GM18907 (cell line): ENCODE results near the gene CNTNAP2.

Experiments
- ATAC-seq: cut with Tn5 transposase; IDR thresholded peaks from one replicate; pipeline ENCODE4 v1.9.1; 2021; ENCODE audit warnings: mild to moderate bottlenecking, moderate library complexity; ENCODE audit not compliant: unreplicated experiment

Gene CNTNAP2

DNA sequence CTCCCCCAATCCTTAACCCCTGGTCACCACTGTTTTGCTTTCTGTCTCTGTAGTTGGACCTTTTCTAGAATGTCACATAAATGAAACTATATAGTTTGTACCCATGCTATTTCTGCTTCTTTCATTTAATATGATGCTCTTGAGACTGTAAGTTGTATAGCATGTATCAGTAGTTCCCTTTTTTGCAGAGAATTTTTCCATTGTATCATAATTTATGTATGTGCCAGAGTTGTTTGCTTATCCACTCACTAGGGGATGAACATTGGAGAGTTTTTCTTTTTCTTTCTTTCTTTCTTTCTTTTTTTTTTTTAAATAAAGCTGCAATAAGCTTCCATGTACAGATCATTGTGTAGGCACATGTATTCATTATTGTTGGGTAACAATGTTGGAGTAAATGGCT lies 544.8 kb downstream of the CNTNAP2 start:
- no peak for ATAC-seq

DNA sequence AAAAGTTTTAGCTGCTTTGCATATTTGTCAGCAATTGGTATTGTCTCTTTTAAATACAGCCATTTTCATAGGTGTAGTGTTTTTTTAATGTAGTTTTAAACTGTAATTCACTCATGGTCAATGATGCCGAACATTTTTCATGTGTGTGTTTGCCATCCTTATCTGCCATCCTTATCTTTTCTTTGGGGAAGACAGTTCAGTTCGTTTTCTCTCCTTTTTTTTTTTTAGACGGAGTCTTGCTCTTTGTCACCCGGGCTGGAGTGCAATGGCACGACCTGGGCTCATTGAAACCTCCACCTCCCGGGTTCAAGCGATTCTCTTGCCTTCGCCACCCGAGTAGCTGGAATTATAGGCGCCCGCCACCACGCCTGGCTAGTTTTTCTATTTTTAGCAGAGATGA lies 545.3 kb downstream of the CNTNAP2 start:
- ATAC-seq, result no peak

DNA sequence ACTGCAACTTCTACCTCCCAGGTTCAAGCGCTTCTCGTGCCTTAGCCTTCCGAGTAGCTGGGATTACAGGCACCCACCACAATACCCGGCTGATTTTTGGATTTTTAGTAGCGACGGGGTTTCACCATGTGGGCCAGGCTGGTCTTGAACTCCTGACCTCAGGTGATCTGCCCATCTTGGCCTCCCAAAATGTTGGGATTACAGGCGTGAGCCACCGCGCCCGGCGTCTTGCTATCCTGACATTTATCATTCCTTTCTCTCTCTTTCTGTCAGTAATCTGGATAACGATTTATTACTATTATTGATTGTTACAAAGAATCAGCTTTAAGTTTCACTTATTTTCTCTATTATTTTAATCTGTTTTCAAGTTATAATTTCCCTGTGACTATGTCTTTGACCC lies 548.4 kb downstream of the CNTNAP2 start:
- ATAC-seq, result no peak

DNA sequence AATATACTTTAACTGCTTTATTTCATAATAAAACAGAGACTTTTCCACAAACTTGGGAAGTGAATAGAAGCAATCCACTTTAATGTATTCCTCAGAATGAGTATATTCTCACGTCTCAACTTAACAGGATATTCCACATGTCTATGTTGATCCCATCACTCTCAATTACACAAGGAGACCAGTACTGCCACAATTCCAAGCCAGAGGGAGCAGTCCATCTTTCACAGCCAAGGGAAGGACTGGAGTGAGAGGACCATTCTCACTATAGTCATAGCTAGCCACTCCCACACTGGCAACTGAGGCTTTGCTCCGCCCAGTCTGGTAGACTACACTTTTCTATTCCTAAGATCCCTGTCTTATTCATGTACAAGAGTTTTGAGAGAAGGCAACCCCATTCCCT lies 553.9 kb downstream of the CNTNAP2 start:
- no peak for ATAC-seq

DNA sequence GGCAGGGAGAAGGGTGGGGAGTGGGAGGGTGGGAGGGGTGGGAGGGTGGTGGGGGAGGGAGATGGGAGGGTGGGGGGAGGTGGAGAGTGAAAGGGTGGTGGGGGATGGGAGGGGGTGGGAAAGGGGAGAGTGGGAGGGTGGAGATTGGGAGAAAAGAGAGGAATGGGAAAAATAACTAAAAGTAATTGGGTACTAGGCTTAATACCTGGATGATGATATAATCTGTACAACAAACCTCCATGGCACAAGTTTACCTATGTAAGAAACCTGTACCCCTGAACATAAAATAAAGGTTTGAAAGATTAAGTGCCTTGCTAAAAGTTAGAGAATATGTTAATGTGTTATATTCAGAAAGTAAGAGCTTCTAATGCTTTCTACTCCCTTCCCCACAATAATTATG lies 564.9 kb downstream of the CNTNAP2 start:
- ATAC-seq, result no peak

- ATAC-seq, result no peak
These were observed 566.8 kb downstream of the CNTNAP2 start for GRCh38 chr7:146683439-146683838.

GRCh38 chr7:146690987-146691386 lies 574.4 kb downstream of the CNTNAP2 start:
- no peak for ATAC-seq

DNA sequence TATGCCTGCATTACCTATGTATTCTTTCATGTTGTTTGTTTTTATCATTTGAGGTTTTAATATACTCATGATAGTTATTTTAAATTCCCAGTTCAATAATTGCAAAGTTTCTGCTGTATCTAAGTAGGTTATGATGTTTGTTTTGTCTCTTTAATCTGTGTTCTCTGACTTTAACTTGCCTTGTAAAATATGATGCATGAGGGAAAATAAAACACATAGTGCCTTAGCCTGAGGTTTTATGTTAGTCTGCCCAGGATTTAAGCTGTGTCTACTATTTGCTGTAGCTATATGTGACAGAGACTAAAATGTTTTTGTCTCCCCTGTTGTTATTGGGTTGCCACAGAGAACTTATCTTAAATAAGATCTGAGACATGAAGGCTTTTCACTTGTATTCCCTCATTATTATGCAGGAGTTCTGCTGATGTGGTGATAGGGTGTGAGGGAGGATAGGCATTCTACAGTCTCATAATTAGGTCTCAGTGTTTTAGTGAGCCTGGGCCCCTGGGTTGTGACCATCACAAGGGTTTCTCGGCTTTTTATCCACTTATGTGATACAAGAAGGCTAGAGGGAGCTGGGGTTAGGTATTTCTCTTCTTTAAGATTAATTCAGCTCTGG lies 582.5 kb downstream of the CNTNAP2 start:
- no peak for ATAC-seq

DNA sequence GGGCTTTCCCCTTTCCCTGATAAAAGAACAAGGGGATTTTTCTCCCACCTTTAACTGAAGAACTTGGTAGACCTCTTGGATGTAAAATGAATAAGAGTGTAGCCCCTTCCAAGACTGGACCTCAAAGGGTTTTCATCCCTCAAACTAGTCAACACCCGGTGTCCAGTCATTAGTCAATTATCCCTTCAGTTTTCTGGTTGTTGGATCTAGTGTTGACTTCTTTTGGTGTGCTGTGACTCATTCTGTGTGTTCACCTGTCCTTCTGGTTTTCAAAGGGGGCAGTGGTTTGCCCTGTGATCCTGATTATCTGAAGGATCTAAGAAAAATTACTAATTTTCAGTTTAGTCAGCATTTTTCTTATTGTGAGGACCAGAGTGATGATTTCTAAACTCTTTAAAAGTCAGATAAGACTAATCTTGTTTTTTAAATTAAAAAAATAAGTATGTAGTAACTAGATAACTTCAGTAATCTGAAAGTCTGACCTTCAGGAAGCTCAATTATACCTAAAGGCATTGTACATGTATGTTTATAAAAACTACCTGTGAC lies 583.5 kb downstream of the CNTNAP2 start:
- no peak for ATAC-seq

DNA sequence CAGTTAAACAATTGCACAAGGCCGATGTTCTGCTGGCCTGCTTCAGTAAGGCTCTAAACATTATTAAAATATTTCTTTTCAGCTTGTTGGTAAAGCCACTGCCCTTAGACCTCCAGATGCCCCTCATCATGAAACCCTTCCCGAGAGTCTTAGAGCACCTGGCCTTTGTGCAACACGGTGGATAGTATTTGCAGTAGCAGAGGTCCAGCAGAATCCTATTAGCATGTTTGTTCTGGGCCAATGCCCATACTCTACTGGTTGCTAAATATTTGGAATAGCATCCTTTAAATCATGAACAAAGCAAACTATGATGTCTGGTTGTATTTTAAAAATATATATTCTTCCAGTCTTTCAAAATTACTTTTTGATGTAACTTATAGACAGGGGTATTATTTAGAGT lies 584.6 kb downstream of the CNTNAP2 start:
- no peak for ATAC-seq

- no peak for ATAC-seq
These were observed 586.3 kb downstream of the CNTNAP2 start for GRCh38 chr7:146702898-146703297.

DNA sequence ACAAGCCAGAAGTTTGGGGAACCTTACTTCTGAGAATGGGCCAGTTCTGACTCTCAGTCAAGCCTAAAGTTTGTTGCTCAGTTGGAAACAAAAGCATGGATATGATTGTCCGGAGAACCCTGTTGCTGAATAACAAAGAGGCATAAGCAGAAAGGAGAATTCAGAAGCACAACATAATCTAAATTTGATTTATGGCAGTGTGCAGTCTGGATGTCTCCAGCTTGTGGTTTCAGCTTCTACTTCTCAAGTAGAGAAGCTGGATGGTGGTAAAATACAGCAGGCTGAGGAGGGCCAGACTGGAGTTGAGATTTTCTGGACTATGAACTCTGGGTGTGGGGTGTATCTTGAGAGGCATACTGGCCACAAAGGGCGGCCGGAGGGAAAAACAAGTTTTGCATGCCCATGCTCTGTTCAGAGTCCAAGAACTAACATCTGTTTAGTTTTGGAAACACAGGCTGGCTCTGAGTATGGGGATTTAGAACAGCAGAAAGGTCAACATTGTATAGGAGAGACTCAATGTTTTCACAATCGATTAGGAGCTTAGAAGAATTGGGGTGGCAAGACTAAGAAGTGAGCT lies 592.9 kb downstream of the CNTNAP2 start:
- ATAC-seq, result no peak

GRCh38 chr7:146713205-146713604 lies 596.6 kb downstream of the CNTNAP2 start:
- no peak for ATAC-seq

DNA sequence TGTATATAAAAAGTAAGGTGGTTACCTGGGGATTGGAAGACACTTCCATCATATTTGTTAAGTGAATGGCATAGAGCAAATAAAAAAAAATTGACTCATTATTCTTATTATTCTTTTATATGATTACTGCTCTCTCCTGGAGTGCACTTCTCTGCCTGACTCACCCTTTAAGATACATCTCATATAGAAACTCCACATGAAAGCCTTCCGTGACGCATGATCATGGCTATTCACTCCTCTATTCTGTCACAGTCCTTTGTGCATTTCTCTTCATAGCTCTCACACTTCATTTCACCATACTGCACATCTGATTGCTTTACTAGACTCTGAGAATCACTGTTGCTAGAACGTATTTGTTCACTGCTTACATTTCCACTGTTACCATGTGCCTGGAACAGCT lies 597.3 kb downstream of the CNTNAP2 start:
- ATAC-seq, result no peak

DNA sequence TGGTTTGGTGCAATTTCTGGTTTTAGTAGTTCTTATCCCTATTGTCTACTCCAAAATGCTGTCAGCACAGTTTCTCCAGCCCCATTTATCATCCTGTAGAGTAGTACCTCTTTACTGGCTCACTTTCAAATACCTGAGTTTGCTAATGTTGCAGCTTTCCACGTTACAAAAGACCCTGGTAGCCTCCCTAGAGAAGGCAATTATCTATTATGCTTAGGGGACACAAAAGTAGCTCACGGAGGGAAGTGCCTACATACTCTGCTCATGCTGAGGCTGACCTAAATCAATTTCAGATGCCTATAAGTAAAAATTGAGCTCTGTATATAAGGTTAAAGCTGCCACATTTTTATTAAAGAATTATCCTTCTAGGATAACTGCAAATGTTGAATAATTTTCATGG lies 603.6 kb downstream of the CNTNAP2 start:
- no peak for ATAC-seq

GRCh38 chr7:146722986-146723385 lies 606.4 kb downstream of the CNTNAP2 start:
- ATAC-seq, result no peak

- ATAC-seq, result no peak
These were observed 608.9 kb downstream of the CNTNAP2 start for GRCh38 chr7:146725520-146725919.

- ATAC-seq, result no peak
These were observed 611.5 kb downstream of the CNTNAP2 start for GRCh38 chr7:146728141-146728540.

- ATAC-seq, result no peak
These were observed 612.0 kb downstream of the CNTNAP2 start for GRCh38 chr7:146728611-146729010.

GRCh38 chr7:146731185-146731584 lies 614.6 kb downstream of the CNTNAP2 start:
- ATAC-seq, result no peak

- ATAC-seq, result no peak
These were observed 619.4 kb downstream of the CNTNAP2 start for GRCh38 chr7:146735992-146736391.

DNA sequence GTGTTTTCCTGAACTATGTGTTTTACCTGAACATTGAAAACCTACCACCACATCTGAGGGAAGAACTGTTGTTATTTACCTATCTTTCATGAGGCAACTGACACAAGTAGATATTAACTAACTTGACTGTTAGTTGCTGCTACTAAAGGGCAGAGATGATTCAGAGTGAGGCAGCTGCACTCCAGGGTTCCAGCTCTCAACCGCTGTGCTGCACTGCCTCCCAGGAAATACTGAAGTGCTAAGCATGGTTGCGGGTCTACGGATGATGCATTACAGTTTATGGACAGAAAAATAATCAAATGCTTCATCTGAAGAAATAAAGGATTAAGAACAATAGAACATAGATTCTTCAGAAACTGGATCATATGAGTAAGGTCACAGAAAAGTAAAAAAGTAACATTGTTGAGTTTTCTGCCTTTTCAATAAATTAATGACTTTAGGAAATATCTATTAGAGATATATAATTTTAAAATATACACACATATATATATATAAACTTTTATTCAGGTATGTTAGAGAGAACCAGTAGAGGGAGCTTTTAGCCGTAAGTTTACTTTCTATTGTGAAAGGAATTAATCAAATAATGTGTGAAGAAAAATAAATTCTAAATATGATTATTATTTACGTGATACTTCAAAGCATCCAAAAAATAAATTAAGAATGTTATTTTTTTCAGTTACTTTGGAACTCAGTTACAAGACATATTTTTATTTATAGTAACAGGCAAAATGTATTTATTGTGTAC lies 620.0 kb downstream of the CNTNAP2 start:
- no peak for ATAC-seq
